ENCODE data around the gene LMO3. TPM values are rescaled to one million over a fixed set of nuclear protein-coding genes. Genes with fewer than 3 reads are reported as not detected.

Gene LMO3
- total and polyA plus RNA-seq, 2 of the 4 experiments (the other 2 are of a cell fraction): 0.54 to 0.84 TPM

GRCh38 chr12:16603916-16604575 is 1.9 kb downstream of the LMO3 start:
- Histone ChIP-seq H3K9me3 (ENCODE audit: control insufficient read depth, insufficient read depth, low read length) (no peaks in the 10 kb centered on the region), H3K4ac (ENCODE audit: low read depth, low read length) (no peak overlapping the region), H4K5ac (ENCODE audit: low read depth, low read length) (no peak overlapping the region), H3K4me3 (ENCODE audit: insufficient read depth, low read depth, low read length) (no peak overlapping the region), H3K23ac (ENCODE audit: low read depth, low read length) (no peak overlapping the region), H3K4me2 (ENCODE audit: low read depth, low read length) (no peak overlapping the region), H4K8ac (ENCODE audit: low read depth in 2 of 2, low read length in 2 of 2) (no peak overlapping the region), H3K14ac (replicated peaks; ENCODE audit: low read depth, low read length) (no peak overlapping the region), H3K36me3 (ENCODE audit: control insufficient read depth, insufficient read depth, low read length) (no peaks in the 10 kb centered on the region), H4K20me1 (ENCODE audit: insufficient read depth, low read length) (no peaks in the 10 kb centered on the region), H3K9ac (ENCODE audit: low read depth, low read length) (no peak overlapping the region), H3K79me1 (ENCODE audit: low read depth in 1 of 2, low read length in 2 of 2) (no peaks in the 10 kb centered on the region), H3K4me1 (ENCODE audit: control insufficient read depth, insufficient read depth, low read length) (peaks cover 2% of the 10 kb centered on the region; the same call in 1 of the 2 replicates), H2BK15ac (ENCODE audit: low read depth, low read length) (no peak overlapping the region), H2BK5ac (ENCODE audit: low read depth, low read length, poor library complexity, severe bottlenecking) (no peak overlapping the region), H2AK9ac (replicated peaks; ENCODE audit: low read depth, low read length, poor library complexity) (no peak overlapping the region), H2AFZ (replicated peaks; ENCODE audit: low read length, poor library complexity) (no peak overlapping the region), H2AK5ac (ENCODE audit: low read depth, low read length) (no peak overlapping the region), H3K18ac (ENCODE audit: low read depth, low read length) (no peak overlapping the region), H3K27me3 (ENCODE audit: control insufficient read depth, insufficient read depth, low read length) (peaks cover 18% of the 10 kb centered on the region), H3K27ac (ENCODE audit: insufficient read depth, low read length) (no peak overlapping the region), H3K56ac (ENCODE audit: extremely low read depth, insufficient read depth, low read length) (no peak overlapping the region), H3K9me1 (ENCODE audit: insufficient read depth, low read length) (no peaks in the 10 kb centered on the region; the same call in 1 of the 2 replicates), H2BK120ac (ENCODE audit: low read depth, low read length) (no peak overlapping the region), H4K91ac (ENCODE audit: insufficient read depth, low read depth, low read length) (no peak overlapping the region), H2BK20ac (ENCODE audit: low read depth, low read length) (no peak overlapping the region)
- no peak for ATAC-seq (ENCODE audit: low read depth)
- no peak for DNase-seq
- BruUV-seq (replicated peaks): no TSS peak
- intact Hi-C loops (cut with micrococcal nuclease) (loop anchor here (2.0 kb wide), 1 partner anchor 49 kb away; no protein-coding TSS in a partner anchor), dilution Hi-C loops (cut with HindIII; ENCODE audit: low sequenced_read_pairs, unreplicated experiment) (no loop called here), in situ Hi-C loops (cut with MboI; ENCODE audit: low sequenced_read_pairs) (no loop called here)
- no CpG with 5 or more reads among the region's 3 CpGs for WGBS, 2 experiments (ENCODE audit: extremely low coverage in 2 of 2, insufficient read length in 1 of 2)
- no peak for TF ChIP-seq POLR2A (IDR thresholded peaks at IDR 0.05; ENCODE audit: low read depth, low read length)
- no peak for TF ChIP-seq ELK1 (IDR thresholded peaks at IDR 0.05; ENCODE audit: borderline replicate concordance, low read depth, low read length)
- TF ChIP-seq NFE2L2 (IDR thresholded peaks at IDR 0.05; ENCODE audit: low read depth, low read length): no peak
- no peak for TF ChIP-seq CHD1 (IDR thresholded peaks at IDR 0.05; ENCODE audit: low read depth, low read length)
- no peak for TF ChIP-seq RCOR1 (IDR thresholded peaks at IDR 0.05; ENCODE audit: insufficient replicate concordance, low read length)
- no peak for TF ChIP-seq SMC3 (IDR thresholded peaks at IDR 0.05; ENCODE audit: low read depth, low read length)
- no peak for TF ChIP-seq CEBPB (IDR thresholded peaks at IDR 0.05; ENCODE audit: low read depth, low read length)
- no peak for TF ChIP-seq CTCF (conservative IDR thresholded peaks at IDR 0.05; ENCODE audit: low read depth, low read length)
- TF ChIP-seq BHLHE40 (IDR thresholded peaks at IDR 0.05; ENCODE audit: low read depth, low read length): no peak
- TF ChIP-seq MXI1 (IDR thresholded peaks at IDR 0.05; ENCODE audit: borderline replicate concordance, low read depth, low read length): no peak
- TF ChIP-seq MAFK (IDR thresholded peaks at IDR 0.05; ENCODE audit: low read depth, low read length): no peak
- no peak for TF ChIP-seq FOS (IDR thresholded peaks at IDR 0.05; ENCODE audit: low read depth, low read length)
- no peak for TF ChIP-seq RFX5 (IDR thresholded peaks at IDR 0.05; ENCODE audit: low read depth, low read length)
- TF ChIP-seq, protein P1, sequence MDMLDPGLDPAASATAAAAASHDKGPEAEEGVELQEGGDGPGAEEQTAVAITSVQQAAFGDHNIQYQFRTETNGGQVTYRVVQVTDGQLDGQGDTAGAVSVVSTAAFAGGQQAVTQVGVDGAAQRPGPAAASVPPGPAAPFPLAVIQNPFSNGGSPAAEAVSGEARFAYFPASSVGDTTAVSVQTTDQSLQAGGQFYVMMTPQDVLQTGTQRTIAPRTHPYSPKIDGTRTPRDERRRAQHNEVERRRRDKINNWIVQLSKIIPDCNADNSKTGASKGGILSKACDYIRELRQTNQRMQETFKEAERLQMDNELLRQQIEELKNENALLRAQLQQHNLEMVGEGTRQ (IDR thresholded peaks at IDR 0.05; ENCODE audit: low read depth, low read length): no peak
- ChIA-PET CTCF (interaction anchor here (0.6 kb wide), 1 partner anchor 1117 kb away, joined by 3 read pairs; no protein-coding TSS in a partner anchor), POLR2A (ENCODE audit: unreplicated experiment) (no interaction called here)
